CD4-positive, alpha-beta T cell treated with Interleukin-15 for 1 hour (primary cell): ENCODE data around the gene LRRC9.
"Not testable (repeated sequence)": the region's sequence is repeated elsewhere in the genome, so short reads cannot be mapped to it uniquely, and the experiment has no call there.

Experiments
- DNase-seq: peaks from one replicate; pipeline ENCODE4 v3.0.0-alpha.2; 2020

The LRRC9 gene

DNA sequence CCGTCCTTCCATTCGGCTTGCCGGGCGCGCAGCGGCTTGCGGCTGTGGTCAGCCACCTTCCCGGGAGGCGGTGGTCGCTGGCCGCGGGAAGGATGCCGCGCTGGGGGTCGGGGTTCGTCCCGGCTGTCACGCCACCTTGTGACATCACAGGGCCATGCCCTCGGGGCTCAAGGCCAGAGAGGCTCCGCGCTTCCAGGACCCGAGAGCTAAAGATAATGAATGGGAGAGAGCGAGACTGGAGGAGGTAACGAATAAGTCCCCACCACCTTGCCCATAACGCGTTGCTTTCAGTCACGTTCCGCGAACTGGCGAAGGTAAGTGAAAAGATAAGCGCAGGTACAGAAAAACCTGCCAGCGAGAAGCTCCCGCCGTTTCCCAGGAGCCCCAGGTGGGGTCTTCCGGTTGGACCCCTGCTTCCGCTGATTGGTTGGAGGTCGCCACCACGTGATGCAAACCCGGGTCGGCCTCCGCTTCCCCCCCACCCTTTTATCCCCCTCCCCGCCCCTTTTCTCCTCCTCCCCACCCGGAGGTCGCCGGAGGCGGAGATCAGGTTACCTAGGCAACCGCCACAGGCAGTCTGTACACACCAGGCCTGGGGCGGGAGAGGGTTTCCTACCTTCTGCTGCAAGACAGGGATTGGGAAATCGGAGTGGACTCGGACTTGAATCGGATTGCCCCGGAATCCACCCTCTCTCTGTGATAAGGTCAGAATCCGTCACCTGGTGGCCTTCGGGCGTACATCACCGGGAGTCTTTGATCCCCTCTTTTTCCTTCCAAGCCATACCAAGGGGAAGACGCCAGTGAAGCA, at the start of gene LRRC9:
Gene LRRC9 (plus strand): TSS at position 575 of the 808 bp plus-strand sequence.
- peak; percentile 65 for DNase-seq

DNA sequence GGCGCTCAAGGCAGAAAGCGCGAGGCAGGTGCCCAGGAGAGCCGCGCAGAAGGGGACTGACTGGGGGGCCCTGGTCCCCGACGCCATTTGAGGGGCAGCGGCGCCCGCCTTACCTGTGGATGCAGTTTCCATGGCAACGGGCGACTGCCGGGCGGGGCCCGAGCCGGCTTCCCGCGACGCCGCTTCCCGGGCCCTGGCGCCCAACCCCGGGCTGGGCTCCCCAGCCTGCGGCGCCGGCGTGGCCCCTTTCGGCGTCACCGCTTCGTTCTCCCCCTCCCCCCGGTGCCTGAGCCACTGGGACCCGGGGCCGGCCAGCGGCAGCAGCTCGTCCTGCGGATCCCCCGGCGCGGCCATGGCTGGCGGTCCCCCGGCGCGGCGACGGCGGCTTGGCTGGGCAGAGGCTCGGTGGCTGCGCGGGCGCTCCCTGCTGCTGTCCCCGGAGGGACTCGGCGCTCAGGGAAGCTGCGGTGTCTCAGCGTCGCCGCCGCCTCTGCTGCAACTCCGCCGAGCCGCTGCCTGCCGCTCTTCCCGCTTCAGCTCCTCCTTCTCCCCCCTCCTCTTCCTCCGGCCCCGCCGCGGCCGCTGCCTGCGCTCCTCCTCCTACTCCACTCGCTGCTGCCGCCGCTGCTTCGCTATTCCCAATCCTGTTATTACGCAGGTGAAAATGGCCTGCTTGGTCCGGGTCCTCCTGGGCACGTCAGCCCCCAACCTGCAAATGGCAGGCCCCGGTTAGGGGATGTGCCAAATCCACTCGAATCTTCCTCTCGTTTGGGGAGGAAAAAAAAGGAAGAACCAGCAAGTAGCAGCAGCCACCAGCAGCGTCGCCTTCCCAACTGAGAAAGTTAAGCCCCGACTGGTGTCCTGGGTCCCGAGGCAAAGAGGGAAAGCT, 49.4 kb upstream of the LRRC9 start, which contains the start of gene RTN1:
Gene RTN1 (minus strand): TSS at position 500 of the 889 bp plus-strand sequence. CDS start 146 bp downstream, at position 354.
- peak; percentile 24 for DNase-seq

GRCh38 chr14:59871166-59871495, 48.8 kb upstream of the LRRC9 start:
- no peak for DNase-seq

- DNase-seq, result no peak
Measured at GRCh38 chr14:59882957-59883356, 37.0 kb upstream of the LRRC9 start.

DNA sequence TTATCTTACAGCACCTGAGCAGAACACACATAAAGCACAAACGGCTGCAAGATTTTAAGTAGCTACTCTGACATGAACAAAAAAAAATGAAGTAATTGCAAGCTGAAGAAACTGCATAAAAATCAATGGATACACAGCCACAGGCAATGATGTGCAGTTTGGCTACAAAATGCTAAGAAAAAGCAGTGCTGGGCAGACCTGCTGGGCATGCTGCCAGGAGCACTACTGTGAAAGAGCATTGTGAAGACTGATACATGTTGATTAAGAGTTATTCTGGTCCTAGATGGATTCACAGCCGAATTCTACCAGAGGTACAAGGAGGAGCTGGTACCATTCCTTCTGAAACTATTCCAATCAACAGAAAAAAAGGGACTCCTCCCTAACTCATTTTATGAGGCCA, 29.3 kb upstream of the LRRC9 start:
- no peak for DNase-seq

GRCh38 chr14:59895721-59896120, 24.2 kb upstream of the LRRC9 start:
- DNase-seq, result no peak

DNA sequence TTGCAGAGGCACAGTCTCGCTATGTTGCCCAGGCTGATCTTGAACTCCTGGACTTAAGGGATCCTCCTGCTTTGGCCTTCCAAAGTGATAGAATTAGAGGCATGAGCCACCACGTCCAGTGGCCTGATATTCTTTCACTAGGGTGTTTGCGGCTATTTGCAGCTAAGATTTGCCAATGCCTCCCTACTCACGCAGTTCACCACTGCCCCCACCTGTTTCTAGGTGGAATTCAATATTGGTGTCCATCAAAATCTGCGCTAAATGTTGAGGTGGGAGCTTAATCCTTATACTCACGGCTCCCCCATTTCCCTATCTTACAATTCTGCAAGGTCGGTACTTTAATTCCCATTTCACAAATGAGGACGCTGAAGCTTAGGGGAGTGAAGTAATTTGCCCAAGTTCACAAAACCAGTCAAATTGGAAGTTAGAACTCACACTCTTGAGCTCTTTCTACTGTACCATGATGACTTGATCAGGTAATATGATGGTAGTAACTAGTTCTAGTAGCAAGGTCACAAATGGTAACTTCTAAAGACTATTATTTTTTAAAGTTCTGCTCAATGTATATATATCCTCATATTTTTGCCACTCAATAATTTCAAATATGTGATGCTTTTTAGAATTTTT, 22.1 kb upstream of the LRRC9 start:
- DNase-seq, result no peak

- DNase-seq, result no peak
Measured at GRCh38 chr14:59900556-59900955, 19.4 kb upstream of the LRRC9 start.

DNA sequence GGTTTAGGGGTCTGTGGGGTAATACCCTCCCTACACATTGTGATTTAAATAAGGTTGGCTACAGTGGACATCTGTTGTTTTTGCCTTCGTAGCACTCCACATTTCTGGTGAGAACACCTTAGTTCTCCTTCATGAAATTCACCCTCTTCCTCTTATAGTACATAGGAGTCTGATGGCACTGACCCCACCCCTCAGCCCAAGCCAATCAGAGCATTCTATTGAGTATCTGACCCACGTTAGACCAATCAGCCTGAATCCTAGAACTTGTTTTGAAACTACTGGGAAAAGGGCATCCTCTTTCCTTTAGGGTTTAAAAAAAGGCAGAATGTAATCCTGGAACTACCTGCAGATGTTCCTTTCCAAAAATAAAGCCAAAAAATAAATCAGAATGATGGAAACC, 15.8 kb upstream of the LRRC9 start:
- DNase-seq, result no peak

GRCh38 chr14:59905188-59905587, 14.8 kb upstream of the LRRC9 start:
- DNase-seq, result no peak

GRCh38 chr14:59912443-59912842, 7.5 kb upstream of the LRRC9 start:
- no peak for DNase-seq

DNA sequence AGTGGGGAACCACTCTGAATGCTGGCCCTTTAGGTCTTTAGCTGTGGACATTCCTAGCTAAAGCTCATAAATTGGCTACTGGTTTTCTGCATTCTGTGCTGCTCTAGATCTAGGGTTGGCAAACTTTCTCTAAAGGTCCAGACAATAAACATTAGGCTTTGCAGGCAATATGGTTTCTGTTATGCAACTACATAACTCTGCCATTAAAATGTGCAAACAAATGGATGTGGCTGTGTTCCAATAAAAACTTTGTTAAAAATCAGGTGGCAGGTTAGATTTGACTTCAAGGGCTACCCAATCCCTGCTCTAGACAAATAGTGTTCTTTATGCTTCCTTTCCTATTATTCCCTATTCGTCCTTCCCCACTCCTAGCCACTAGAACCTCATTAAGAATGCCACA, 6.8 kb upstream of the LRRC9 start:
- no peak for DNase-seq

GRCh38 chr14:59918824-59919569, 947 bp upstream of the LRRC9 start:
- peak; percentile 20 for DNase-seq

DNA sequence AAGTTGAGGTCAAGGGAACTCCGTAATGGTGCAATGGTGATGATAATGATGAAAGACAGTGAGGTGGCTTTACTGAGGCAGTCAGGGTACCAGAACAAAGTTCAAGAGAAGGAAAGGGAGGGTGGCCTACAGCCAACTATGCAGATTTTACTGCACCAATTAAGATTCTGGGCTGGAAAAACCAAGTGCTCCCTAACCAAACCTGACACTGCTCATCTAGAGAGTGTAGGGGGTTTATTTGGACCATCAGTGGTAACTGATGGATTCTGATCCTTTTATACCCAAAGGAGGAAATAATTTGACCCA, 387 bp downstream of the LRRC9 start:
- no peak for DNase-seq

- DNase-seq, result no peak
Measured at GRCh38 chr14:59925797-59926196, 5.9 kb downstream of the LRRC9 start.

- no peak for DNase-seq
Measured at GRCh38 chr14:59926534-59926933, 6.6 kb downstream of the LRRC9 start.

DNA sequence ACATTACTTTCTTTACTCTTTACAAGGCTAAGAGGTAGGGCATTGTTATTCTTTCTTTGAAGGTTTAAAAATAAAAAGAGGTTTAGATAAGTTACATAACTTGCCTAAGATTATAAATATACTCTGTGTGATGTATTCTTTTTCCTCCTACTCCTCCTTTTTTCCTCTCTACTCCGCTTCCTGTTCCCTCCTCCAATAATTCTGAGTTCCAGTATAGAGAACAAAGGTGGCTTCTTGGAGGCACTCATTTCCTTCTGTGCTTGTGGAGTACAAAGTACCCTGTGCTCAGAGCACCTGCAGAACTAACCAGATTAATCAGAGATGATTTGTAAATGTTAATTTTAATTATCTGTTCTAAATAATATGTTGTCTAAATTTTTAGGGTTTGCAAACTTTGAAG, 11.3 kb downstream of the LRRC9 start:
- no peak for DNase-seq

DNA sequence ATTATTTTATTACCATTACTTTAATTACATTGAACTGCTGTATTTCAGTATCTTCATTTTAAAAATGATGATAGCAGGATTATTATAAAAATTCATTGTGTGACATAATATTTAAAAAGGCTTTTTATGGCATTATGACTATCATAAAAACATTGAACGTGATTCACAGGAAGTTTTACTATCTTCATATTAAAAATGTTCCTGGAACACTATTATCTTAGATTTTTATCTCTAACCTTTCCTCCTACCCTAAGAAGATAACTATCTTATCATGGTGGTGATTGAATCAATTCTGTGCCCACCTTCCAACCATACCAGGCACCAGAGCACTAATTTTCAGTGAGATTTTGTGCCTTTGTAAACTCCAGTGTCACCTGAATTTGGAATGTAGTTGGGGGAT, 16.2 kb downstream of the LRRC9 start:
- DNase-seq, result no peak

DNA sequence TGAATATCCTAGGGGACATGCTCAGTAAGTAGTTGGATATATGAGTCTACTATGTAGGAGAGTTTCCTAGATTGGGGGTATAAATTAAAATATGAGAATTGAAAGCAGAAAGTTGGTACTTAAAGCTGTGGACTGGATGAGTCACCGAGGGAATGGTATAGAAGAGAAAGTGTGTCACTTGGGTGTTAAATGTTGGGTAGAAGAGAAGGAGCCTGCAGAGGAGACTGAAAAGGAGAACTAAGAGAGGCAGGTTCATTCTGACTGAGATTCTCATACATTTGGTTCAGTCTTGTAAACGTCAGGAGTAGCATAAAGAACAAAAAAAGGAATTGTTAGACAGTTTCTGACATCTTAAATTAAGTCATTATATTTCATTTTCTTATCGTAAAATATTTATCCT, 19.9 kb downstream of the LRRC9 start:
- no peak for DNase-seq

GRCh38 chr14:59942296-59942862, 22.4 kb downstream of the LRRC9 start:
- not testable (repeated sequence) for DNase-seq

DNA sequence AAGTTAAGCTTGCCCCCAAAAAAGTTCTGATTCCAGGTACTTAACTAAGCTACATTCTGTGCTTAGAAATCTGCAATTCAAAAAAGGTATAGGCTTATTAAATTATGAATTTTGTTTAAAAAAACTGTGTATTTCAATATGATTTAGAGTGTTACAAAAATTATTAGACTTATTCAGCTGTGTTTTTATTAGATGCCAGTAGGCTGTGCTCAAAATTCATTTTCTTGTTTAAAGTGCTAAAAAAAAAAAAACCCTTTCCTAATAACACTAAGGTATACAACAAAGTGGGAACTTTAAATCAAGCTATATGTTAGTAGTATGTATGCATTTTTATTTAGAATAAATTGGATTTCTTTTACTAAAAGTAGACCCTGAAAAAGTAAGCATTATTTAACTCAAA, 25.0 kb downstream of the LRRC9 start:
- DNase-seq, result no peak

- not testable (repeated sequence) for DNase-seq
Measured at GRCh38 chr14:59952141-59952540, 32.2 kb downstream of the LRRC9 start.

DNA sequence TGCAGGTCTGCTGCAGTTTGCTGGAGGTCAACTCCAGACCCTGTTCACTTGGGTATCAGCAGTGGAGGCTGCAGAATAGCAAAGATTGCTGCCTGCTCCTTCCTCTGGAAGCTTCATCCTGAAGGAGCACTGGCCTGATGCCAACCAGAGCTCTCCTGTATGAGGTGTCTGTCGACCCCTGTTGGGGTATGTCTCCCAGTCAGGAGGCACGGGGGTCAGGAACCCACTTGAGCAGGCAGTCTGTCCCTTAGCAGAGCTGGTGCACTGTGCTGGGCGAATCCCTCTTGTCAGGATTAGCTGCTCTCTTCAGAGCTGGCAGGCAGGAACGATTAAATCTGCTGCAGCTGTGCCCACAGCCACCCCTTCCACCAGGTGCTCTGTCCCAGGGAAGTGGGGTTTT, 37.9 kb downstream of the LRRC9 start:
- DNase-seq, result not testable (repeated sequence)
